ENCODE data around the gene PPP1CA.

DNA sequence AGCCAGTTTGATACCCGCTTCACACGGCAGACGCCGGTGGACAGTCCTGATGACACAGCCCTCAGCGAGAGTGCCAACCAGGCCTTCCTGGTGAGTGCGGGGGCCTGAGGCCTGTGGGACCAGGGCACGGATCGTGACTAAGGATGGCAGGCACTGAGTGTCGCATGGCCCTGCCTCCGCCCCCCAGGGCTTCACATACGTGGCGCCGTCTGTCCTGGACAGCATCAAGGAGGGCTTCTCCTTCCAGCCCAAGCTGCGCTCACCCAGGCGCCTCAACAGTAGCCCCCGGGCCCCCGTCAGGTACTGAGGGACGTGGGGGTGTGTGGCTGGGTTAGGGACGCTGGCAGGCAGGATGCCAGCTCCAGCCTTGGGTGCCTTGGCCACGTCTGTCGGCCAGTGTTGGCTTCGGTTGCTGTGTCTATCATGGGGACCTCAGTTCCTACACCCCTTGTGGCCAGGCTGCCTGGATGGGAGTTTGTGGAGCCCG, 32.8 kb upstream of the PPP1CA start:
- TF ChIP-seq FOXP2 (optimal IDR thresholded peaks at IDR 0.05; ENCODE audit: control extremely low read depth, extremely low read length, insufficient read depth): no peak
- TF ChIP-seq POLR2AphosphoS5 (IDR thresholded peaks at IDR 0.05; ENCODE audit: borderline replicate concordance, low read depth, low read length): no peak; the same call in 1 of the 2 replicates
